Skeletal muscle satellite cell (primary cell): Measurements from ENCODE around the gene LPP.
"Not testable (repeated sequence)": the region's sequence is repeated elsewhere in the genome, so short reads cannot be mapped to it uniquely, and the experiment has no call there.

Experiments
- H3K27me3 ChIP-seq: 2 replicates; pipeline ENCODE4 v1.7.0; 2013; ENCODE audit warnings: low read length; ENCODE audit not compliant: control insufficient read depth, insufficient read depth
- H3K36me3 ChIP-seq: 2 replicates; pipeline ENCODE4 v1.7.0; 2013; ENCODE audit warnings: mild to moderate bottlenecking, control low read depth, low read length; ENCODE audit not compliant: insufficient read depth
- H3K4me1 ChIP-seq: 2 replicates; pipeline ENCODE4 v1.7.0; 2013; ENCODE audit warnings: low read length; ENCODE audit not compliant: control insufficient read depth, insufficient read depth
- H3K4me2 ChIP-seq: 2 replicates; pipeline ENCODE4 v1.7.0; 2013; ENCODE audit warnings: mild to moderate bottlenecking, low read length
- H3K4me3 ChIP-seq: 2 replicates; pipeline ENCODE4 v1.7.0; 2013; ENCODE audit warnings: low read length
- H3K9ac ChIP-seq: 2 replicates; pipeline ENCODE4 v1.7.0; 2013; ENCODE audit warnings: mild to moderate bottlenecking, low read depth, low read length, moderate library complexity
- H3K9me3 ChIP-seq: replicated peaks from 2 replicates; pipeline ENCODE4 v1.7.0; 2013; ENCODE audit warnings: mild to moderate bottlenecking, control low read depth, low read length

Gene LPP

DNA sequence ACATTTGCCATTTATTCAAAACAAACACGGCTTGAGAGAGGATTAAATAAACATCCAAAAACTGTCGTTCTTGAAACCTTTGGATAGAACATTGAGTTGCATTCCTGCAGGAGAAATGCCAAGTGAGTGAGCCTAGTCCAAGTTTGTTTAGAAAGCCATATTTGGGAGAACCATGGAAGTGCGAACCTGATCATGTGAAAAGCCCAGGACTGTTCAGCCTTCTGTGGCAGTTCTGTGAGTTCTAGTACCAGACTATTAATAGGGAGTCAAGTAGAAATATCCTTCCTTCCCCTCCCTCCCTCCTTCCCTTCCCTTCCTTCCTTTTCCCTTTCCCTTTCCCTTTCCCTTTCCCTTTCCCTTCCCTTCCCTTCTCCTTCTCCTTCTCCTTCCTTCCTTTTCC is 470.4 kb downstream of the LPP start:
- Histone ChIP-seq H3K4me3 (no peak overlapping the region), H3K9me3 (no peaks in the 10 kb centered on the region), H3K4me1 (peaks cover 50% of the 10 kb centered on the region), H3K9ac (peak overlapping the region; percentile 7), H3K4me2 (peak overlapping the region; percentile 26), H3K36me3 (no peaks in the 10 kb centered on the region), H3K27me3 (no peaks in the 10 kb centered on the region)

DNA sequence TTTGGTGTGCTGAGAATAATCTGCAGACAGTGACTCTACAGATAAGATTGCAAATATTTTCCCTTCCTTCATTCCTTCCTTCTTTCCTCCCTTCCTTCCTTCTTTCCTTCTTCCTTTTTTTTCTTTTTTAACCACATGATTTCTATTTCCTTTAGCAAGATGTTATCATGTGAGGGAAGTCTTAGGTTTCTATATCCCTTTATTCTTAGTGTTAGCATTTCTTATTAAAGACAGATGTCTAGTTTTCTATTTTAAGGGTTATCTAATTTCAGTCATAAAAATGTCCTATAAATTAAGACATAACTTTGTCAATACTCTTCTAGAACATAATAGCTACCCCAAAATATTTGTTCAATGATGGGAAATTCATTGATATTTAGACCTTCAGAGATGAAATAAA is 470.9 kb downstream of the LPP start:
- H3K4me2 ChIP-seq, result no peak overlapping the region
- H3K36me3 ChIP-seq, result no peaks in the 10 kb centered on the region
- peaks cover 50% of the 10 kb centered on the region for H3K4me1 ChIP-seq
- peak overlapping the region; percentile 7 for H3K9ac ChIP-seq
- H3K4me3 ChIP-seq, result no peak overlapping the region
- H3K9me3 ChIP-seq, result no peaks in the 10 kb centered on the region
- no peaks in the 10 kb centered on the region for H3K27me3 ChIP-seq

DNA sequence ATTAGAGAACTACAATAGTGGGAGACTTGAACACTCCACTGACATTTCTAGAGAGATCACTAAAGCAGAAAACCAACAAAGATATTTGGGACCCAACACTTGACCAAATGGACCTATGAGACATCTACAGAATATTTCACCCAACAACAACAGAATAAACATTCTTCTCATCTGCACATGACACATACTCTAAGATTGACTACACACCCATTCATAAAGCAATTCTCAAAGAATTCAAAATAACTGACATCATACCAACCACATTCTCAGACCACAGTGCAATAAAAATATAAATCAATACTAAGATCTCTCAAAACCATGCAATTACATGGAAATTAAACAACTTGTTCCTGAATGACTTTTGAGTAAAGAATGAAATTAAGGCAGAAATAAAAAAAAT is 473.7 kb downstream of the LPP start:
- H3K27me3 ChIP-seq, result no peaks in the 10 kb centered on the region
- H3K4me2 ChIP-seq, result peak overlapping the region; percentile 27
- no peaks in the 10 kb centered on the region for H3K36me3 ChIP-seq
- H3K9me3 ChIP-seq, result no peaks in the 10 kb centered on the region
- no peak overlapping the region for H3K4me3 ChIP-seq
- peak overlapping the region; percentile 78 for H3K9ac ChIP-seq
- peaks cover 60% of the 10 kb centered on the region for H3K4me1 ChIP-seq

DNA sequence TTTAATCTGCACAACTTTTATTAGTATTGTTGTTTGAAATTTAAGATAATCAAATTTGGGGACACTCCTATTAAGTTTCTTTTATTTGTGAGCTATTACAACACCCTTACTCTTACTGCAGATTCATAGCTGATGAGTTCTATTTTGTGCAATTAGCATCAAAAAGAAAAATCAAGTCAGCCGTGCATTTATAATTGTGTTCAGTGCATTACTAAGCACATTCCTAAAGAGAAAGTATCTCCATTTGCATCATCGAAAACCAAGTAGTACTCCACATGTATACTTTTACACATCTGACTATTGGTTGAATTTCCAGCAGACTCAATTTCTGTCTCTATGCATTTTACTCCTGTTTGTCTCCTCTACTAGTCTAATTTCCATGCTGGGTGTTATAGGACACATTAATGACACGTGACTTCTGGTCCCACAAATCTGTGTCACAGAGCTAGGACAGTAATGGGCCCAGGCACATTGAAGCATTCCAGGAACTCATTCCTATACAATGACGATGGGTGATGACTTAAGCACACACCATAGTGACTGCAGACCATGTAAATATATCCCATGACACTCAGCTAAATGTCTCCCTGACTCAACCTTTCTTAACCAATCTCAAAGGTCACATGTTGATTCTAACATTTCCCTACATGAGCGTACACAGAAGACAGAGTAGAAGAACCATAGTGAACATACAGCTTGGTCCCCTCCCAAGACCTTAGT is 477.5 kb downstream of the LPP start:
- Histone ChIP-seq H3K9me3 (no peaks in the 10 kb centered on the region), H3K4me2 (no peak overlapping the region), H3K9ac (no peak overlapping the region), H3K4me3 (no peak overlapping the region), H3K4me1 (peaks cover 34% of the 10 kb centered on the region), H3K27me3 (no peaks in the 10 kb centered on the region), H3K36me3 (no peaks in the 10 kb centered on the region)

DNA sequence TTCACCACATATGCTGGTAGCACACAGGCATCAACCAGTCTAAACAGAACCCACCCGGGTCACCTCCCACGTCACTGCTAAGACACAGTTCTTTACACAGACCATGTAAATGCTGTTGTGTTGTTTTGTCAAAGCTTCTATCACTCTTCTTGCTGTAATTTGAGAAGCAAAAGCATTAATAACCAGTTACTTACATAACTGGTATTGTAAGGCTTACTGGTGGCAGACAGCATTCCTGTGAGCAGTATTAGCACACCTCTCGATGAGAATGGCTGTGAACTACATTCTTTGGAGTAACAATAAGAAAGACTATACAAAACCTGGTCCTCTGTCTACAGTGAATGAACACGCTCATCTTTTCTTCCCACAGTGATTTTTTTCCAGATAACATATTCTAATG is 479.2 kb downstream of the LPP start:
- no peaks in the 10 kb centered on the region for H3K9me3 ChIP-seq
- no peaks in the 10 kb centered on the region for H3K27me3 ChIP-seq

DNA sequence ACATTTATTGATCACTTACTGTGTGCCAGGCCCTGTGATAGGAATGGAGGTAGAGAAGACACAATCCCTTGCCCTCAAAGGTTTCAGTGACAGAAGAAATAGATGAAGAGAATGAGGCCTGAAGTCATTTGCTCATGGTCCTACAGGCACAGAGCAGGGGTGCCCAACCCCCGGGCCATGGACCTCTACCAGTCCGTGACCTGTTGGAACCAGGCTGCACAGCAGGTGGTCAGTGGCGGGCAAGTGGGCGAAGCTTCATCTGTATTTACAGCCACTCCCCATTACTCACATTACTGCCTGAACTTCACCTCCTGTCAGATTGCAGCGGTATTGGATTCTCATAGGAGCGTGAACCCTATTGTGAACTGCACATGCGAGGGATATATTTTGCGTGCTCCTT is 480.3 kb downstream of the LPP start:
- H3K9ac ChIP-seq, result no peak overlapping the region
- no peaks in the 10 kb centered on the region for H3K9me3 ChIP-seq
- H3K4me1 ChIP-seq, result peaks cover 10% of the 10 kb centered on the region
- no peak overlapping the region for H3K4me2 ChIP-seq
- H3K4me3 ChIP-seq, result no peak overlapping the region
- H3K27me3 ChIP-seq, result no peaks in the 10 kb centered on the region
- no peaks in the 10 kb centered on the region for H3K36me3 ChIP-seq

More for the DNA sequence above, 479.2 kb downstream of the LPP start:
- peaks cover 19% of the 10 kb centered on the region for H3K4me1 ChIP-seq
- no peak overlapping the region for H3K9ac ChIP-seq
- H3K4me2 ChIP-seq, result no peak overlapping the region
- no peaks in the 10 kb centered on the region for H3K36me3 ChIP-seq
- H3K4me3 ChIP-seq, result no peak overlapping the region

DNA sequence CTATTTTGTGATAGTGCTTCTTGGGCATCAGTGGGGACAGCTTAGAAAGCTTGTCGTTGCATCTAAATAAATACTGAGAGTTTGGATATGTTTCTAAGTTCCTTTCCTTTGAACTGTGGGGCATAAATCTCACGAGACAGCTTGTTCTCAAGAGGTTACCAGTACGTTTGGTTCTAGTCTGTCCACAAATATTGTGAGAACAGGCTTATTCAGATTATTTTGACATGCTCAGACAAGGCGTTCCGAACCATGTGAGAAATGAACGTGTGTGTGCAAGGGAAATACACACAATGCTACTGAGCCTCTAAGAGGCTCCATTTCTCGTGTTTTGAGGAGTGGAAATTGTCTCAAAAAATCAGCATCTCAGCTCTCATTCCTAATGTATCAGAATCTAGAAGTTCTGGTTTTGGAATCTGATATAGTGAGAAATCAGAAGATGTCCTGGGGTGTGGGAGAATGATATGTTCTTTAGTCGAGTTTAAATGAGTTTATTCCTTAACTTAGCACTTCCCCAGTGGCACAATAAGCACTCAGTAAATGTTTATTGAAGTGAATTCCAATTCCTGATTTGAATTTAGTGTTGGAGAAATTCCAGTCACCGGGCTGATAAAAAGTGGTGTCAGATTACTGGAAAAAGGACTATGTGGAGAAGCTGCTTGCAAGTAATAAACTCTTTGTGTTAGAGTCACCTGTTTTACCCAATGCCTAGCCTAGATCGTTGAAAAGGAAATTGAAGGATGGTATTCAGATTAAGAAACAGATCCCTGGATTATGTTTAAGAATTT is 481.5 kb downstream of the LPP start:
- Histone ChIP-seq H3K9ac (no peak overlapping the region), H3K4me3 (no peak overlapping the region), H3K4me1 (peaks cover 10% of the 10 kb centered on the region), H3K27me3 (no peaks in the 10 kb centered on the region), H3K9me3 (no peaks in the 10 kb centered on the region), H3K36me3 (no peaks in the 10 kb centered on the region), H3K4me2 (no peak overlapping the region)

DNA sequence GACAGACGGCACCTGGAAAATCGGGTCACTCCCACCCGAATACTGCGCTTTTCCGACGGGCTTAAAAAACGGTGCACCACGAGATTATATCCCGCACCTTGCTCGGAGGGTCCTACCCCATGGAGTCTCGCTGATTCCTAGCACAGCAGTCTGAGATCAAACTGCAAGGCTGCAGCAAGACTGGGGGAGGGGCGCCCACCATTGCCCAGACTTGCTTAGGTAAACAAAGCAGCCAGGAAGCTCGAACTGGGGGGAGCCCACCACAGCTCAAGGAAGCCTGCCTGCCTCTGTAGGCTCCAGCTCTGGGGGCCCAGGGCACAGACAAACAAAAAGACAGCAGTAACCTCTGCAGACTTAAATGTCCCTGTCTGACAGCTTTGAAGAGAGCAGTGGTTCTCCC is 482.3 kb downstream of the LPP start:
- not testable (repeated sequence) for H3K36me3 ChIP-seq

DNA sequence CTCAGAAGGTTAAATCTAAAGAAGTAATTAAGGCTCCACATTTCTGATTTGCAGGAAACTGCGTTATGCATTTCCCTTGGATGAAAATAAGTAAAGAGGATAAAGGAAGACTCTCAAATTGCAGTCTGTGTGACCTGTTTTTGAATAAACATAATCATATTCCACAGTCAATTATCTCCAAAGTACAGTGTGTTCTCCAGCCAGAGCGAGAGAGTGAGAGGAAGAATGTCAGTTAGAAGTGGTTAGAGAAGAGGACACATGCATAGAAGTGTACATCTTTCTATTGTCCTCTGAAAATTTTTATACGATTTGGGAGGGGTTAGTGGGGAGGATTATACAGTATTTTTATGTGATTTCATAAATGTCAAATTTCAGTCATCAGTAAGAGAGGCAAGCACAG is 487.1 kb downstream of the LPP start:
- Histone ChIP-seq H3K4me1 (peaks cover 16% of the 10 kb centered on the region), H3K9ac (peak overlapping the region; percentile 20), H3K36me3 (no peaks in the 10 kb centered on the region), H3K9me3 (no peaks in the 10 kb centered on the region), H3K4me2 (peak overlapping the region; percentile 37), H3K4me3 (no peak overlapping the region), H3K27me3 (no peaks in the 10 kb centered on the region)

More for the DNA sequence above, 482.3 kb downstream of the LPP start:
- H3K9ac ChIP-seq, H3K4me3 ChIP-seq, H3K9me3 ChIP-seq, H3K27me3 ChIP-seq, H3K4me2 ChIP-seq: not testable (repeated sequence)
- H3K4me1 ChIP-seq, result peaks cover 16% of the 10 kb centered on the region

DNA sequence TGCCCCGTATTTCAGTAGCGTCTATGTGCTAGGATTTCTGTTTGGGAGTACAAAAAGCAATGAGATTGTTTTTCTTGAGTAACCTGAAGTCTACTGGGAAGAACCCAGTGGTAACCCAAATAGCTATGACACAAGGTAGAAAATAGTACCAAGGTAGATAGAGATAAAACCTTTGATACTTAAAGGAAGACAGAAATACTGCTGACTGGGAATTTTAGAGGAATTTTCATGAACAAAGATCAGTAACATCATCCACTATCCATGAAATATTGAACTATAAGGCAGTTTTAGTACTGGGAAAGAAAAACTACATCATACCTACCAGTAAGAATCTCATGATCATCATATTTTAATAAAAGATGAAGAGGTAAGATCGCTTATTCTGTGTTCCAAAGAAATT is 489.8 kb downstream of the LPP start:
- Histone ChIP-seq H3K27me3 (no peaks in the 10 kb centered on the region), H3K4me1 (peaks cover 16% of the 10 kb centered on the region), H3K9ac (no peak overlapping the region), H3K4me3 (no peak overlapping the region), H3K4me2 (no peak overlapping the region), H3K9me3 (no peaks in the 10 kb centered on the region), H3K36me3 (no peaks in the 10 kb centered on the region)

DNA sequence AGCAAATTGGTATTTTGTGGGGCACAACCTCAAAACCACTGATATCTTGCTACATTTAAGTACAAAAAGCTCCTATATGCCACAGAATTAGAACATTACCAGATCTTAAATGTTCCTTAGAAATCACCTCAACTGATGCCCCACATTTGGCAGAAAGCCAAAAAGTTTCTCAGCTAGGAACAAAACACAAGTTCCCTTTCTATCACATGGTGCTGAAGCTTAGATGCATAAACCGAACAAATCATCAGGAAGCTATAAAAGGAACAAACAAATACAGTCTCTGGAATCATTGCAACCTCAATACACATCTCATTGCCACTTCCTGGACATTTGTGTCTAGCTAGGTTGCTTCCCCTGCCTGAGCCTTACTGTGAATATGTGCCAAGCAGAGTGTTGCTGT is 492.6 kb downstream of the LPP start:
- Histone ChIP-seq H3K27me3 (no peaks in the 10 kb centered on the region), H3K9ac (no peak overlapping the region), H3K4me3 (no peak overlapping the region), H3K4me2 (no peak overlapping the region), H3K4me1 (peaks cover 15% of the 10 kb centered on the region), H3K9me3 (no peaks in the 10 kb centered on the region), H3K36me3 (no peaks in the 10 kb centered on the region)

DNA sequence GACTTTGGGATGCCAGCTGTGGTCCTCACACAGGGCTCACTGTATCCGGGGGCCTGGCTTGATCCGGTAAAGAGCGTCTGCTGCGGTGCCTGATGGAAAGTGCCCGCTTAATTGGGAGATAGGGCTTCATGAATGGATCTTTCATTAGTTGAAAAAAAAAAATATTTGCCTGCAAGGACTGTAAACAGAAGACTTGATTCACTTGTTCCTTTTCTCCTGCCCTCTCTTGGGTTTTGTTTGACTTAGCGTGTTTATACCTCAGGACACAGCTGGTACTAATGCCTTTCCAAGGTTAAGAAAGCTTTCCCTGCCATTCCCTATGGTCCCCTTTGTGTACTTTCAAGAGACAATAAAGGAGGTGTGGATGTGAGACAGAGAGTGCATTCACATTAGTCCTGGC is 493.3 kb downstream of the LPP start:
- no peak overlapping the region for H3K4me2 ChIP-seq
- no peak overlapping the region for H3K9ac ChIP-seq
- no peaks in the 10 kb centered on the region for H3K36me3 ChIP-seq
- peaks cover 9% of the 10 kb centered on the region for H3K4me1 ChIP-seq
- H3K9me3 ChIP-seq, result no peaks in the 10 kb centered on the region
- no peaks in the 10 kb centered on the region for H3K27me3 ChIP-seq
- H3K4me3 ChIP-seq, result no peak overlapping the region
